Measurements from ENCODE around the gene SDCBP2.

The SDCBP2 gene

DNA sequence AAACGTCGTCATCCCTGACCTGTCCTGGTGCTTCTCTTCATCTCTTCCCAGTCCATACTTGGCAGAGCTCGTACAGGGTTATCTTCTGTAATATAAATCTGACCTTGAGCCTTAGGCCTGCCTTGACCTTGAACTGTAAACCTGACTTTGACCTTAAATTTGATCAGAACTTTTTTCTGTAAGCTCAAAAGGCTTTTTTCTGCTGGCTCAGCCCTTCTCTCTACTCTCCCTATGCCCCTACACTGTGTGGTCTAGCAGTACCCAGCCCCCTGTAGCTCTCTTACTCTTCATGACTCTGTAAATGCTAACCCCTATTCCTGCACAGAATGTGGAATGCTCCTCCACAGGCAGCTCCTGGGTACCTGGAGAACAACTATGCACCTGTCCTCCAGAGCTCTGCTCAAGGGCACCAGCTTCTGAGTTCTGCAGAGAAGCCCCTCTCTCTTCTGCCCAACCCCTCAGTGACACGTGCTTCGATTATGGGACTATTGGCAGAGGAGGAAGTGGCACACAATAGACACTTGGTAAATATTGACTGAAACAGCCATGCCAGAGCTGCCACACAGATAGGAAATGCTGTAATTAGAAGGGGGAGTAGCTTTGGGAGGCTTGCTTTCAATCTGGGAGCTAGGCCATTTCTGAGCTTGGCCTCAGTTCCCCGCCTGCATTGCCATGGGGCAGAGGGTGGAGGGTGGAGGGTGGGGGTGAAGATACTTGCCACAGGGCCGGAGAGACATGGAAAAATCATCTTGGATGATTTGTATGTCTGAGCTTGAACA lies 47.5 kb downstream of the SDCBP2 start:
- no peak overlapping the region for H3K4me3 ChIP-seq (ENCODE audit: low read depth, low read length)
- peak; percentile 42 for DNase-seq (ENCODE audit: low read depth)
- TF ChIP-seq, protein P1, sequence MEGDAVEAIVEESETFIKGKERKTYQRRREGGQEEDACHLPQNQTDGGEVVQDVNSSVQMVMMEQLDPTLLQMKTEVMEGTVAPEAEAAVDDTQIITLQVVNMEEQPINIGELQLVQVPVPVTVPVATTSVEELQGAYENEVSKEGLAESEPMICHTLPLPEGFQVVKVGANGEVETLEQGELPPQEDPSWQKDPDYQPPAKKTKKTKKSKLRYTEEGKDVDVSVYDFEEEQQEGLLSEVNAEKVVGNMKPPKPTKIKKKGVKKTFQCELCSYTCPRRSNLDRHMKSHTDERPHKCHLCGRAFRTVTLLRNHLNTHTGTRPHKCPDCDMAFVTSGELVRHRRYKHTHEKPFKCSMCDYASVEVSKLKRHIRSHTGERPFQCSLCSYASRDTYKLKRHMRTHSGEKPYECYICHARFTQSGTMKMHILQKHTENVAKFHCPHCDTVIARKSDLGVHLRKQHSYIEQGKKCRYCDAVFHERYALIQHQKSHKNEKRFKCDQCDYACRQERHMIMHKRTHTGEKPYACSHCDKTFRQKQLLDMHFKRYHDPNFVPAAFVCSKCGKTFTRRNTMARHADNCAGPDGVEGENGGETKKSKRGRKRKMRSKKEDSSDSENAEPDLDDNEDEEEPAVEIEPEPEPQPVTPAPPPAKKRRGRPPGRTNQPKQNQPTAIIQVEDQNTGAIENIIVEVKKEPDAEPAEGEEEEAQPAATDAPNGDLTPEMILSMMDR (IDR thresholded peaks at IDR 0.05; ENCODE audit: control insufficient read depth, extremely low read depth, insufficient read depth), result no peak

DNA sequence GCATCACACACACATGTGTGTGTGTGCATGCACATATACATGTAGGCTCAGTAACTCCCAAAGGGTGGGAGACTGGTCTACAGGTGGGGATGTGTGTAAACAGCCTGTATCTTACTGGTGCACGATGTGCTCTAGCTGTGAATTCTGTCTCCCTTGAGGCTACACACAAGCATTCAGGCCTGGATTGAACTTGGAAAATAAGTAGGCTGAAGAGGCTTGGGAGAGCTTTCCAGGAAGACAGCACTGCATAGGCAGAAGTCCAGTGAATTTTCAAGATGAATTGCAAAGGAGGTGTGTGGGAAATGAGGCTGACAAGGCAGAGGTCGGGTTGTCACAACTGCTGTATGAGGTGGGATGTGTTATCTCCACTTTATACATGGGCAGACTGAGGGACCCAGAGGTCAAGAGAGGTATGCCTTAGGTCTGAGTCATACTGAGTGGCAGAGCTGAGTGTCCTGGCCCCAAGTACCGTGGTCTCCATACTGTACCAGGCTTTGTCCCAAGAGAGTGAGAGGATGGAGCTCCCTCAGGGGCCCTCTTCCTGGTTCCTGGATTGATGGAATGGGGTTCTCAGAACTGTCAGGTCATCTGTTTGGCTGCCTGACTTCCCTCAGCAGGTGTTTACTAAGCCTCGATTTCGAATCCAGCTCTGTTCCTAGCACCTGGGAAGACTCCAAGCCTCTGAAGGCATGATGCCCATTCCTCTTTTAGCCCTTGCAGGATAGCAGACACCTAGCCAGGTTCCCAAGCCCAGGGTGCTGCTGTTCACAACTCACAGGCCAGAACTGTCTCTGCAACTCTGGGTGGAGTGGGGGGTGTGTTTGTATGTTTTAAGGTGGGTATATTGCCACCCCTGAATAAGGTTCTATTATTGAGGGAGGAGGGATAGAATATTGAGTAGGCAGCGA lies 48.5 kb downstream of the SDCBP2 start:
- DNase-seq (ENCODE audit: low read depth), result peak; percentile 42
- TF ChIP-seq, protein P1 (IDR thresholded peaks at IDR 0.05; ENCODE audit: control insufficient read depth, extremely low read depth, insufficient read depth), result no peak
- H3K4me3 ChIP-seq (ENCODE audit: low read depth, low read length), result no peak overlapping the region

DNA sequence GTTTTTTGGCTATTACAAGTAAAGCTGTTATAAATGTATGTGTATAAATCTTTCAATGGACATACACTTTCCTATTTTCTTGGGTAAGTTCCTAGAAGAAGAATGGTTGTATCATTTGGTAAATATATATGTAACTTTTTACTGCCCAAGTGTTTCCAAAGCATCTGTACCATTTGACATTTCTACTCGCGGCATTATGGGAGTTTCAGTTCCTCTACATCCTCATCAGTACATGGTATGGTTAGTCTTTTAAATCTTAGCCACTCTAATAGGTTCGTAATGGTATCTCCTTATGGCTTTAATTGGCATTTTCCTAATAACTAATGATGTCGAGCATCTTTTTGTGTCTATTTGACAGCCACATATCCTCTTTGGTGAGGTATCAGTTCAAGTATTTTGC lies 49.9 kb downstream of the SDCBP2 start:
- DNase-seq (ENCODE audit: low read depth), result no peak
- TF ChIP-seq, protein P1 (IDR thresholded peaks at IDR 0.05; ENCODE audit: control insufficient read depth, extremely low read depth, insufficient read depth), result no peak

DNA sequence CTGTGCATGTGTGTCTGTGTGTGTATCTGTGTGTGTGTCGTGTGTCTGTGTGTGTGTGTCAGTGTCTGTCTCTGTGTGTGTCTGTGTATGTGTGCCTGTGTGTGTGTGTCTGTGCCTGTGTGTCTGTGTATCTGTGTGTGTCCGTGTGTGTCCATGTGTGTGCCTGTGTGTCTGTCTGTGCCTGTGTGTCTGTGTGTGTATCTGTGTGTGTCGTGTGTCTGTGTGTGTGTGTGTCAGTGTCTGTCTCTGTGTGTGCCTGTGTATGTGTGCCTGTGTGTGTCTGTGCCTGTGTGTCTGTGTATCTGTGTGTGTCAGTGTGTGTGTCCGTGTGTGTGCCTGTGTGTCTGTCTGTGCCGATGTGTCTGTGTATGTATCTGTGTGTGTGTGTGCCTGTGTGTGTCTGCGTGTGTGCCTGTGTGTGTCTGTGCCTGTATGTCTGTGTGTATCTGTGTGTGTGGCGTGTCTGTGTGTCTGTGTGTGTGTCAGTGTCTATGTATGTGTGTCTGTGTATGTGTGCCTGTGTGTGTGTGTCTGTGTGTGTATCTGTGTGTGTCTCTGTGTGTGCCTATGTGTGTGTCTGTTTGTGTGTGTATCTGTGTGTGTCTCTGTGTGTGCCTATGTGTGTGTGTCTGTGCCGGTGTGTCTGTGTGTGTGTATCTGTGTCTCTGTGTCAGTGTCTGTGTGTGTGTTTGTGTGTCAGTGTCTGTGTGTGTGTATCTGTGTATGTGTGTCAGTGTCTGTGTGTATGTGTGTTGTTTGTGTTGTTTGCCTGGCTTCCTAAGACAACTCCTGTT lies 51.2 kb downstream of the SDCBP2 start:
- TF ChIP-seq, protein P1 (IDR thresholded peaks at IDR 0.05; ENCODE audit: control insufficient read depth, extremely low read depth, insufficient read depth), result no peak
- no peak overlapping the region for H3K4me3 ChIP-seq (ENCODE audit: low read depth, low read length)
- no peak for DNase-seq (ENCODE audit: low read depth)

More for the DNA sequence above, 49.9 kb downstream of the SDCBP2 start:
- no peak overlapping the region for H3K4me3 ChIP-seq (ENCODE audit: low read depth, low read length)

DNA sequence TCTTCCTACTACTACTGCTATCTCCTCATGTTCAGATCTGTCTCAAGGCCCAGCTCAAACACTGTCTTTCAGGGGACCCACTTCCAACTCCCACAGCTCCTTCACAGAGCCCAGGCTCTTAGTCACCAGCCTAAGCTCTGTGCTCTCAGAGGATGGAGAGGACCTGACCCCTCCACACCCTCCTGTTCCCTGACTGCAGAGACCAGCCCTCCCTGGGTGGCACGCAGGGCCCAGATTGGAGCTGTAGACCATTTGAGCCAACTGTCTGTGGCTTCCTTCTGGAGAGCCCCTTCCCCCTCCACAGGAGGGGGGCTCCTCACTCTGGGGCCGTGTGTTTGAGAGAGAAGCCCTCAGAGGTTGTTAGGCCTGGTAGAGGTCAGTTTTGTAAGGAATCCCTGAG lies 53.0 kb downstream of the SDCBP2 start:
- no peak for DNase-seq (ENCODE audit: low read depth)
- TF ChIP-seq, protein P1 (IDR thresholded peaks at IDR 0.05; ENCODE audit: control insufficient read depth, extremely low read depth, insufficient read depth), result no peak
- H3K4me3 ChIP-seq (ENCODE audit: low read depth, low read length), result no peak overlapping the region

- H3K4me3 ChIP-seq (ENCODE audit: low read depth, low read length), result no peak overlapping the region
- no peak for DNase-seq (ENCODE audit: low read depth)
- TF ChIP-seq, protein P1 (IDR thresholded peaks at IDR 0.05; ENCODE audit: control insufficient read depth, extremely low read depth, insufficient read depth), result no peak
These were observed 54.2 kb downstream of the SDCBP2 start for GRCh38 chr20:1274485-1275311.

All from LNCaP clone FGC (cell line).